ENCODE measurements around the gene STH.

Gene STH

DNA sequence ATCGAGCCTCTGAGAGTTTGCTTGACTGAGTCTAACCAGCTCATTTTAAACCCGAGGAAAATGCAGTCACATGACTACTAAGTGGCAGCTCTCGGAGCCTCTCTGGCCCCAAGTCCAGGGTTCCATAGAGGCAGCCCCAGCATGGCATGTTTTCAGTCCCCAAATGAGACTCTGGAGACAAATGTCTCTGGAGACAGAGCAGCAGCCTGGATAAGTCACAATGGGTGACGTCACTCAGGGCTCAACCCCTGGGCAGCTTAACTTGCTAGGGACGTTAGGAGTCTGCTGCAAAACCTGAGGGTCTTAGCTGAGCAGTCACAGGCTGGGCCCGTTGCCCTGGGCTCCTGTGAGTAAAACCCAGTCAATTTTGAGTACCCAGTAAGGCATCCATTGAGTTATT is 6.9 kb upstream of the STH start:
- H3K27me3 ChIP-seq (ENCODE audit: insufficient read depth, low read length) = peaks cover 6% of the 10 kb centered on the region; the same call in 1 of the 2 replicates
- H3K36me3 ChIP-seq (ENCODE audit: insufficient read depth, low read length) = no peaks in the 10 kb centered on the region
- no peak overlapping the region for H3K4me3 ChIP-seq (ENCODE audit: low read depth, low read length, poor library complexity, severe bottlenecking)
- H3K9me2 ChIP-seq (ENCODE audit: low read depth, low read length) = no peaks in the 10 kb centered on the region
- H3K27ac ChIP-seq (ENCODE audit: low read depth, low read length, poor library complexity, severe bottlenecking) = no peak overlapping the region
- H2AFZ ChIP-seq (ENCODE audit: low read length) = no peak overlapping the region
- TF ChIP-seq, protein P1, sequence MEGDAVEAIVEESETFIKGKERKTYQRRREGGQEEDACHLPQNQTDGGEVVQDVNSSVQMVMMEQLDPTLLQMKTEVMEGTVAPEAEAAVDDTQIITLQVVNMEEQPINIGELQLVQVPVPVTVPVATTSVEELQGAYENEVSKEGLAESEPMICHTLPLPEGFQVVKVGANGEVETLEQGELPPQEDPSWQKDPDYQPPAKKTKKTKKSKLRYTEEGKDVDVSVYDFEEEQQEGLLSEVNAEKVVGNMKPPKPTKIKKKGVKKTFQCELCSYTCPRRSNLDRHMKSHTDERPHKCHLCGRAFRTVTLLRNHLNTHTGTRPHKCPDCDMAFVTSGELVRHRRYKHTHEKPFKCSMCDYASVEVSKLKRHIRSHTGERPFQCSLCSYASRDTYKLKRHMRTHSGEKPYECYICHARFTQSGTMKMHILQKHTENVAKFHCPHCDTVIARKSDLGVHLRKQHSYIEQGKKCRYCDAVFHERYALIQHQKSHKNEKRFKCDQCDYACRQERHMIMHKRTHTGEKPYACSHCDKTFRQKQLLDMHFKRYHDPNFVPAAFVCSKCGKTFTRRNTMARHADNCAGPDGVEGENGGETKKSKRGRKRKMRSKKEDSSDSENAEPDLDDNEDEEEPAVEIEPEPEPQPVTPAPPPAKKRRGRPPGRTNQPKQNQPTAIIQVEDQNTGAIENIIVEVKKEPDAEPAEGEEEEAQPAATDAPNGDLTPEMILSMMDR (IDR thresholded peaks at IDR 0.05; ENCODE audit: low read length) = no peak
- TF ChIP-seq EZH2 (IDR thresholded peaks at IDR 0.05; ENCODE audit: borderline replicate concordance, low read length) = no peak
- H3K9me3 ChIP-seq (ENCODE audit: low read length) = no peaks in the 10 kb centered on the region
- no peaks in the 10 kb centered on the region for H3F3A ChIP-seq (ENCODE audit: insufficient read depth, low read length)
- H4K20me1 ChIP-seq (ENCODE audit: insufficient read depth, low read length) = no peaks in the 10 kb centered on the region
- no peak overlapping the region for H3K9ac ChIP-seq (ENCODE audit: low read length)
- H3K4me1 ChIP-seq (ENCODE audit: insufficient read depth, low read length, severe bottlenecking) = no peaks in the 10 kb centered on the region
- no peak overlapping the region for H3K4me2 ChIP-seq (ENCODE audit: low read length)
- no peaks in the 10 kb centered on the region for H3K79me2 ChIP-seq (ENCODE audit: insufficient read depth, low read length)

DNA sequence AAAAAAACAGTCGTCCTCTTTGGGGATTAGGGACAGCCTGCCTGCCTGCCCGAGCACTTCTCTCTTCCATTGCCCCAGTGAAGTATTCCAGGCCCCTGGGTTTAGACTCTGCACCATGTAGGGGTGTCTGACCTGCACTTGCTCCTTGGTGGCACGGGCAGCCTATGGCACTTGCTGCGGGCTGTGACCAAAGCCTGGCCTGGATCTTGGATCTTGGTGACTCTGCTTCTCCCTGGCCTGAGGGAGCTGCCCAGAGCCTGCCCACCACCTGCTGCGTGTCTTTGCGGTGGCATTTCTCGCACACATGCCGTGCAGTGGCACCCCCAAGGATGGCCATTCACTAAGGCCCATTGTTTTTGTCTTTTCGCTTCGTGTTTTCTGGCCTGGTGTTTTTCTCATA is 6.1 kb upstream of the STH start:
- no peak for TF ChIP-seq EZH2 (IDR thresholded peaks at IDR 0.05; ENCODE audit: borderline replicate concordance, low read length)
- TF ChIP-seq, protein P1 (IDR thresholded peaks at IDR 0.05; ENCODE audit: low read length) = no peak
- H3K79me2 ChIP-seq (ENCODE audit: insufficient read depth, low read length) = no peaks in the 10 kb centered on the region
- no peak overlapping the region for H3K9ac ChIP-seq (ENCODE audit: low read length)
- peaks cover 6% of the 10 kb centered on the region; the same call in 1 of the 2 replicates for H3K27me3 ChIP-seq (ENCODE audit: insufficient read depth, low read length)
- no peak overlapping the region for H2AFZ ChIP-seq (ENCODE audit: low read length)
- no peaks in the 10 kb centered on the region for H3F3A ChIP-seq (ENCODE audit: insufficient read depth, low read length)
- no peaks in the 10 kb centered on the region for H3K36me3 ChIP-seq (ENCODE audit: insufficient read depth, low read length)
- H4K20me1 ChIP-seq (ENCODE audit: insufficient read depth, low read length) = no peaks in the 10 kb centered on the region
- H3K4me2 ChIP-seq (ENCODE audit: low read length) = no peak overlapping the region
- H3K9me2 ChIP-seq (ENCODE audit: low read depth, low read length) = no peaks in the 10 kb centered on the region
- H3K9me3 ChIP-seq (ENCODE audit: low read length) = no peaks in the 10 kb centered on the region
- no peaks in the 10 kb centered on the region for H3K4me1 ChIP-seq (ENCODE audit: insufficient read depth, low read length, severe bottlenecking)
- no peak overlapping the region for H3K27ac ChIP-seq (ENCODE audit: low read depth, low read length, poor library complexity, severe bottlenecking)
- no peak overlapping the region for H3K4me3 ChIP-seq (ENCODE audit: low read depth, low read length, poor library complexity, severe bottlenecking)

DNA sequence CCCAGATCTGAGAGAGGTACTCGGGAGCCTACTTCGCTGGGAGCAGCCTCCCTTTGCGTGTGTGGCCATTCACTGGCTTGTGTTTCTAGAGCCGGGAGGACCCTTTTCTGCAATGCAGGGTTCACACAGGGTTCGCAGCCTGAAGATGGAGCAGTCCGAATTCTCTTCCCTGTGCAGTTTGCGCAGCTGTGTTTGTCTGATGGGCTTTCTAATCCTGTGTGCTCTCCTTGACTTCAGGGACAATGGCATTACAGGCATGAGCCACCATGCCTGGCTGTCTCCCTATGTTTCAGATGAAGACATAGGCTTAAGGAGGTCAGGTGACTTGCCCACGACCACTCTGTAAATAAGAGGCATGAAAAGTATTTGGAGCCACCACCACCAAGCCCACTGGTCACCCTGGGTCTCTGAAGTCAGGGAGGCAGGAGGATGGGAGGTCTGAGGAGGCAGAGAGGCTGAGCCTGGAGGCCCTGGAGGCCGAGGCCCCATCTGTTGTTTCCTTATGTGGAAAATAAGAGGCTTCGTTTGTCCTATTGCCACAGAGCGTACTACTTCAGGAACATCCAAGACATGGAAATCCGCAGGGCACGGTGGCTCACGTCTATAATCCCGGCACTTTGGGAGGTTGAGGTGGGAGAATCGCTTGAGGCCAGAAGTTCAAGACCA is 5.0 kb upstream of the STH start:
- TF ChIP-seq, protein P1 (IDR thresholded peaks at IDR 0.05; ENCODE audit: low read length) = no peak
- no peak for TF ChIP-seq EZH2 (IDR thresholded peaks at IDR 0.05; ENCODE audit: borderline replicate concordance, low read length)
- Histone ChIP-seq H2AFZ (ENCODE audit: low read length) (no peak overlapping the region), H3K4me2 (ENCODE audit: low read length) (no peak overlapping the region), H3K36me3 (ENCODE audit: insufficient read depth, low read length) (no peaks in the 10 kb centered on the region), H3K4me1 (ENCODE audit: insufficient read depth, low read length, severe bottlenecking) (no peaks in the 10 kb centered on the region), H3K9me2 (ENCODE audit: low read depth, low read length) (no peaks in the 10 kb centered on the region), H3K27ac (ENCODE audit: low read depth, low read length, poor library complexity, severe bottlenecking) (no peak overlapping the region), H3K79me2 (ENCODE audit: insufficient read depth, low read length) (no peaks in the 10 kb centered on the region), H3K27me3 (ENCODE audit: insufficient read depth, low read length) (peaks cover 6% of the 10 kb centered on the region; the same call in 1 of the 2 replicates), H3F3A (ENCODE audit: insufficient read depth, low read length) (no peaks in the 10 kb centered on the region), H3K9me3 (ENCODE audit: low read length) (no peaks in the 10 kb centered on the region), H3K4me3 (ENCODE audit: low read depth, low read length, poor library complexity, severe bottlenecking) (no peak overlapping the region), H3K9ac (ENCODE audit: low read length) (no peak overlapping the region), H4K20me1 (ENCODE audit: insufficient read depth, low read length) (no peaks in the 10 kb centered on the region)

All from OCI-LY1 (cell line).